HG03135 (cell line): ENCODE results near the gene RIOK2.
"Not testable (repeated sequence)": the region's sequence is repeated elsewhere in the genome, so short reads cannot be mapped to it uniquely, and the experiment has no call there.

Experiments
- ATAC-seq: cut with Tn5 transposase; IDR thresholded peaks from one replicate; pipeline ENCODE4 v1.9.1; 2021; ENCODE audit warnings: mild to moderate bottlenecking, moderate library complexity; ENCODE audit not compliant: unreplicated experiment

Gene RIOK2

DNA sequence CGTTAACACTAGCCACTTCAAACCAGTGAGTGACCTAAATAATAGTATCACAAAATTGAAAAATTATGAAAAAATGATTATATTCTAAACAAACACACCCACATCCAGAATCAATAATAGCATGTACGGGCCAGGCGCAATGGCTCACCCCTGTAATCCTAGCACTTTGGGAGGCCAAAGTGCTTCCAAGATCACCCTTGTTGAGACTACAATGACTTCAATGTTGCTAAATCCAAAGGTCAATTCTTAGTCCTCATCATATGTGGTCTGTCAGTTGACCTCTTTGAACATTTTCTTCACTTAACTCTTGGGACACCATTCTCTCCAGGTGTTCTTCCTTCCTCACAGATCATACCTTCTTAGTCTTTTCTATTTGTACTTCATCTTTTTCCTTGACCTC lies 11.3 kb downstream of the RIOK2 start:
- no peak for ATAC-seq

DNA sequence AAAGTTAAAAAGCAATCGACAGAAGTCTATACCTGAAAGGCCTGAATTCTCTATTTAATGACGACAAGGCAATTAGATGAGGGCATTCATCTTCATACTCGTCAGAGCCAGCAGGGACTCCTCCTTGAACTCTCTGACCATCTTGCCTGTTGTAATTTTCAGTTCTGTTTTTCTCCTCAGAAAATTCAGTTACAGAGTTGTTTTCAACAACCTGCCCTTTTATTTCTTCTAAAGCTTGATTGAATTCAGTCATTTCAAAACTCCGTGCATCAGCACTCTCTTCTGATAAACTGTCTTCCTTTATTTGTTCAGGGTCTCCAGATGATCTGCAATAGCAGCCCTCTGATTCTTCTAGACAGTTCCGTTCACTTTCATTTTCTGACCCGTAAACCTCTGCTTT lies 15.6 kb downstream of the RIOK2 start:
- peak; percentile 50 for ATAC-seq

DNA sequence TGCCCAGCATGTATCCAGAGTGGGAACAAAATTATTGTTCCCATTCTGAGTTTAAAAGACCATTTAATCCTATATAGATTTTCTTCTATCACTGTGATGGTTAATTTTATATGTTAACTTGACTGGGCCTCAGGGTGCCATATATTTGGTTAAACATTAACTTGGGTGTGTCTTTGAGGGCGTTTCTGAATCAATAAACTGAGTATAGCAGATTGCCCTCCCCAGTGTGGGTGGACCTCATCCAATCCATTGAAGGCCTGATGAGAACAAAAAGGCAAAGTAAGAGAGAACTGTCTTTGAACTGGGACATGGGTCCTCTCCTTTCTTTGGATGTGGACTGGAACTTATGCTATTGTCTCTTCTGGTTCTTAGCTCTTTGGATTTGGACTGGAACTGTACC lies 17.3 kb downstream of the RIOK2 start:
- no peak for ATAC-seq

DNA sequence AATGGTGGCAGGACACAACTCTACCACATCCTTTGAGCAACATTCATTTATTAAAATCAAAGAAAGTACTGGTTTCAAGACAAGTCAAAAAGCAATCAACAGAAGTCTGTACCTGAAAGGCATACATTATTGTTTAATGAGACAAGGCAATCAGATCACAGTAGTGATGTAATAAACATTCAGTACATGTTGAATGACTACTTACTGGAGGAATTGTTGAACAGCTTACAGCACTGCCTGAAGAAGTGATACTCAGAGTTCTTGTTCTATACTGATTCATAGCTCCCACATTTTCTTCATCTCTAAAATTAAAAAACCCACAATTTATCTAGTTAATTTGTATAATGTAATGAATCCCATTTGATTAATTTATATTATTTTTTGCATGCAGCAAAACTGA lies 18.2 kb downstream of the RIOK2 start:
- ATAC-seq, result no peak

DNA sequence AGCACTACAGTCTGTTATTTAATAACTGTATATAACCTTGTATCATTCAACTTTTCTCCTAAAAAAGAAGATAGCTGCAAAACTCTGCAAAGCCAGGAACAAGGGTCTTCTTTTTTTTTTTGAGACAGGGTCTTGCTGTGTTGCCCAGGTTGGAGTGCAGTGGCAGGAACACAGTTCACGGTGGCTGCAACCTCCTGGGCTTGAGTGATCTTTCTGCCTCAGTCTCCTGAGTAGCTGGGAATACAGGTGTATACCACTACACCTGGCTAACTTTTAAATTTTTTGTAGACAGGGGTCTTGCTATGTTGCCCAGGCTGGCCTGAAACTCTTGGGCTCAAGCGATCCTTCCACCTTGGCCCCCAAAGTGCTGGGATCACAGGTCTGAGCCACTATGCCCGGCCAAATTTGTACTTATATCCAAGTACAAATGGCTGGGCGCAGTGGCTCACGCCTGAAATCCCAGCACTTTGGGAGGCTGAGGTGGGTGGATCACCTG lies 19.2 kb downstream of the RIOK2 start:
- ATAC-seq, result no peak

DNA sequence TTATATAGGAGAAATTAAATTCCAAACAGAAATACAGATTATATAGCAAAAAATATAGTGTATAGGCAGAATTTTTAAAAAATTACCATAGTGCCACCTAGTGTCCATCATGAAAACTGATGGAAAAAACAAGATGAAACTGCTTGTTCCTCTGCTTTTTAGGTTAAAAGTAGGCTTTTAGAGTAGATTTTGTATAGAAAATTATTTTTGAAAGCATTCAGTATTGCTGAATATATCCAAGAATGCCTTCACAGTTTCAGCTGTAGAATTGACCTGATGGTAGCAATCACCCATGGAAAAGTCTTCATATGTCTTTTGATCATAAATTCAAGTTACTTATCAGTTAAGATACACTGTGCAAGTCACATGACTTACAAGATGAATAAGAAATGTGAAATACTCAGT lies 19.7 kb downstream of the RIOK2 start:
- no peak for ATAC-seq

DNA sequence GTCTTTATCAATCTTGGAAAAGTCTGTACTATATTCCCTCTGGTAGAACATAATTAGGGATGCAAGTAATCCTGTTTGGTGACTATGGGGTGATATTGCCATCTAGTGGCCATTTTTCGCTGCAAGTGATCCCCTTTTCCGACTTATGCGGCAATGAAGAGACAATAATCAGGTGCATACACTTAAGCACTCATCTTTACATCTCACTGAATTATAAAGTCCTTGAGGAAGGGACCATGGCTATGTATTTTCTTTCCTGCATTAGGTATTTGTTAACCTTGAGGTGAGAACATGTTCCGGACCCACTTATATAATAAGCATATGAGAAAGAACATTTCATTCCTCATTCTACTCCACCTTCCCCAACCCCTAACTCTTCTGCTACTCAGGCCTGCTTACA lies 21.0 kb downstream of the RIOK2 start:
- ATAC-seq, result no peak

DNA sequence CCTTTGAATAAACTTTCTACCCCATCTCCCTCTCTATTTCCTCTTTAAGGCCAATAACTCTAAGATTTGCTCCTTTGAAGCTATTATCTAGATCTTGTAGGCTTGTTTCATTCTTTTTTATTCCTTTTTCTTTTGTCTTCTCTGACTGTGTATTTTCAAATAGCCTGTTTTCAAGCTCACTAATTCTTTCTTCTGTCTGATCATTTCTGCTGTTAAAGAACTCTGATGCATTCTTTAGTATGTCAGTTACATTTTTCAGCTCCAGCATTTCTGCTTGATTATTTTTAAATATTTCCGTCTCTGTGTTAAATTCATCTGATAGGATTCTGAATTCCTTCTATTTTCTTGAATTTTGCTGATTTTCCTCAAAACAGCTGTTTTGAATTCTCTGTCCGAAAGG lies 25.4 kb downstream of the RIOK2 start:
- ATAC-seq, result no peak

DNA sequence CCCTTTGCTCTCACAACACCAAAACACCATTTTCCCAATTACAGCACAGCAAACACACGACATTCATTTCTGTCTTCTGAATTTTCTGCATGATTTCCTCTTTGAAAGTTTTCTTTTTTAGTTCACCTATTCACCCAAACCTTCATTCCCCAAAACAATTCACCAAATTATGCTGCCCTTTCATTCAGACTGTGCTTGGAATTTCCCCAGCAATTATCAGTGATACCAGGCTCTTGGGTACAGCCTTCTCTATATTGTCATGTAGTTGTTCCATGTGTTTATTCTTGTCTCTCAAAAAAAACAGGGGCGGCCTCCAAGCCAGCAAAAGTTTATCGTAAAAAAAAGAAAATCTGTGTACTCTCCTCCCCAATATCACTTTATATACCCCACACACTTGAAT lies 31.7 kb downstream of the RIOK2 start:
- ATAC-seq, result no peak

DNA sequence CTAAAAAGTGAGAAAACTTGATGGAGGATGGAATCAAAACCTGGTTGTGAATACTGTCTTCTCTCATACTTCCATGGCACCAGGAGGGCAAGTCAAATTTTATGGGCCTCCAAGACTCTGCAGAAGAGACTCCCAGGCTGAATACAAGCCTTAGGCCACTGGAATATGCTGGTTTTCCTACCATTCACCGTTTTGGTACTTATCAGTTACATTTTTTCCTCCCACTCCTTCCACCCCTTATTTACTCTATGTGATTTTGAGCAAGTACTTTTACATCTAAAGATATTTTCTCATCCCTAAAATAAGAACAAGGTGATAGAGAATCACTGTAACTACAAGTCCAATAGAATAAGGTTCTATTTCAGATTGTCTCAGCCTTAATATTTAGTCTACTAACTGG lies 32.6 kb downstream of the RIOK2 start:
- ATAC-seq, result no peak

DNA sequence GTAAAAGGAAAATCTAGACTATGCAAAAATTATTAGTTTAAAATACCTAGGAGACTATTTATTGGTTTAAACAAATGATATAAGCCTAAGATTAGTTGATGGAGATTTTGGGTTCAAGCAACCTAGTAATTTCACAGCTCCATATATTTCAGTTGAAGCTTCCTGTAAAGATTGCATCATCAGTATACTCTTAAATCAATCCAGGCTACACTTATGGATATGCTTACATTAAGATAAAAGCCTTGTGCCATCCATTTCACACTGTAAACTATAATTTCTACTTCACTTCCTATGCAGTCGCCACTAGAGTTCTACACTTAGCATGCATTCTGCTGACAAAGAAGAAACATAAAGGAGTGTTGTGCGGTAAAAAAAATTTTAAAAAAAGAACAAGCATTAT lies 33.3 kb downstream of the RIOK2 start:
- no peak for ATAC-seq

DNA sequence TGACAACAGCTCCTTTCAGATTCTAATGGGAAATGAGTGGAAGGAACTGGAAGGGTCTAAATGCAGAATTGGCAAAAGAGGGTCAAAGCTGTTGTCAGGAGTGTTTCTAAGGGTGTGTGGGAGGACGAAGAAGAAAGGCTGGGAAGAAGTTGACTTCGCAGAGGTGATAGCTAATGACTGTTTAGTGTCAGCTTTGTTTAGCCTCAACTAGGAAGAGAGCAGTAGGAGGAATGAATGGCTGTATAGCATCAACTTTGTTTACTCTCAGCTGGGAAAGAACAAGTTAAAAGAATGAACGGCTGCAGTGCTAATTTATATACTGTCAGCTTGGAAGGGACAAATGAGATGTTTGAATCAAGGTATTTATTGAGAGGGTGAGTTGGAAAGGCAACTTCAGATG lies 34.8 kb downstream of the RIOK2 start:
- no peak for ATAC-seq

DNA sequence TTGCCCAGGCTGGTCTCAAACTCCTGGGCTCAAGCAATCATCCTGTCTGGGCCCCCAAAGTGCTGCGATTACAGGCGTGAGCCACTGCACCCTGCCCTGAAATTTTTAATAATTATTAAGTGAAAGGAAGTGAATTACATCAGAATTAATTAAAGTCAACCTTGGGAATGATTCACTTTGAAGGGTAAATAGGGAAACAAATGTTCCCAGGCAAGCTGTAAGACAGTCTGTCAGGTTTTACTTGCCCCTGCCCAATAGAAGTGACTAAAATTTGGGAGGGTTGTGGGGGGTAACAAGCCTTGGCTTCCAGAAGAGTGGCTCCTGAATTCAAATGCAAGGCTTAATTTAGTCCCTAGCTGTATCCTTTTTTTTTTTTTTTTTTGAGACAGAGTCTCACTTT lies 39.3 kb downstream of the RIOK2 start:
- no peak for ATAC-seq

DNA sequence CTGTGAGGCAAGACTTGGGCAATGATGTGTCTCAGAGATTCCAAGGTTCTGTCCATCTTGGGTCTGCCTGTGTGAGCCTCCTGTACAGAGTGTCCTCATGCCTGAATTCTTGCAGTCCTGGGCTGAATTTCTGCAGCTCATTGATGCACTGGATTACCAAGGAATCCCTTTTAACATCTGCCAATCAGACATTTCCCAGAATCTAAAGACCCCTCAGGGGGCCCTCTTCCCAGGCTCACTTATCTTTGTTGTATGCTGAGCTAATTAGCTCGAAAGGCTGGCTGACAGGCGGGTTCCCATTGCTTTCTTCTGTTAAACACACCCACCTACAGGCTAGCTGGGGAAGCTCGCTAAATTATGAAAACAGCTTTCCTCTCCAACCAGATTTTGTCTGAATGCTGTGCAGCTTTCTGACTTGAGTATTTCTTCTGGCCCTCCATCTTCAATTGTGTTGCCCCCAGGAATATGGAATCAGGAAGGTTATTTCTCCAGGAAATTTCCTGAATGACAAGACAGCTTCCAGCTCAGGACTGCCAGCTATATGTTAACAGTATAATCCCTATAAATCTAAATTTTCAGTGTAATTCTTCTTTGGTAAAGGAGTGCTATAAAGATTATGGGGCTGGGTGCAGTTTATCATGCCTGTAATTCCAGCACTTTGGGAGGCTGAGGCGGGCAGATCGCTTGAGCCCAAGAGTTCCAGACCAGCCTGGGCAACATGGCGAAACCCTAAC lies 40.4 kb downstream of the RIOK2 start, which contains the start of gene LIX1:
Gene LIX1 (minus strand): TSS at position 91 of the 734 bp plus-strand sequence. CDS start 35 bp downstream, at position 56.
- peak; percentile 91 for ATAC-seq

DNA sequence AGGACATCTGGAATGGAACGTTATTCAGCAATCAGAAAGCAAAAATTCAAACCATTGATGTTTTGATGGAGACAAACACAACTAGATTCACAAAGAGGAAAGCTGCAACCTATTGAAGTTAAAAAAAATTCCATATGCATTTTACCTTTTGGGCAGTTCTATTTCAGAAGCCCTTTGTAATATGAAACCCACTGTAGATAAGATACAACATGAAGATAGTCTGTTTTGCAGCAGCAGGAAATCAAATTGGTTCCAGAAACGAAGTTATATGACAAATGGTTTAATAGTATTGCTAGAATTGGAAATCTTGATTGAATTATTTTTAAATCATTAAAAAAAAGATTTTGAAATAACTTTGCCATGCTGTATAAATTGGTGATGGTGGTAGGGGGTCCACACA lies 41.5 kb downstream of the RIOK2 start:
- no peak for ATAC-seq

DNA sequence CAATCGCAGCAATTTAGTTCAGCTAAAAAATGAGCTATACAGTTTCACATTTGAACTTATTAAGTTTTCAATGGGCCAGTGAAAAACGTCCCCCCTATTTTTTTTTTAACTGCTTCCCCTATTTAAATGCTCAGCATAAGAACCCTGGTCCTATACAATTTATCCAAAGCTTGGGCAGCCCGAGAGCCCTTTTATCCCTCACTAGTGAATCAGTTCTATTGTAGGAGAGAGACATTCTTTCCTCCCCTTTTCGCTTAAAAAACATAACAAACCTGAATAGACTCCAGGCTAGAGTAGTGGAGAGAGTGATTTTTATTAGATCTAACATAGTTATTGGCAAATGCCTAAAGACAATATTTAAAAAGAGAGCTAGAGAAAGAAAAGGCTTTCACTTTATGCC lies 42.0 kb downstream of the RIOK2 start:
- ATAC-seq, result no peak

DNA sequence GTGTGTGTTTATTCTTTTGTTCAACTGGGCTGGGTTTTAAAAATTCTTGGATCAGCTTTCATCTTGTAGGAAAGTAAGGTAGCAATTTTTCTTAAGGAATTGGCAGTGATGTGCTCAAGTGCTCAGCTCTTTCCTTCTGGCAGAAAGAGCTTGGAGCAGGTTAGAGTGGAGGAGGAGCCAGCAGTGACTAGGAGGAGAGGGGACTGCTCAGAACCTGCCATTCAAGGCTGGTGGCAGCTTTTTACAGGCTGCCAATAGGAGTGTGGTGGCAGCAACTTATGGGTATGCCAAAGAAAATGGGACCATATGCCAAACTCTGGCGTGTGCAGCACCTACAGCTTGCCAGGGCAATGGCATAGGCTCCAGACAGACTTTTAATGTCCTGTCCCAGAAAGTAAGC lies 42.8 kb downstream of the RIOK2 start:
- ATAC-seq, result not testable (repeated sequence)

DNA sequence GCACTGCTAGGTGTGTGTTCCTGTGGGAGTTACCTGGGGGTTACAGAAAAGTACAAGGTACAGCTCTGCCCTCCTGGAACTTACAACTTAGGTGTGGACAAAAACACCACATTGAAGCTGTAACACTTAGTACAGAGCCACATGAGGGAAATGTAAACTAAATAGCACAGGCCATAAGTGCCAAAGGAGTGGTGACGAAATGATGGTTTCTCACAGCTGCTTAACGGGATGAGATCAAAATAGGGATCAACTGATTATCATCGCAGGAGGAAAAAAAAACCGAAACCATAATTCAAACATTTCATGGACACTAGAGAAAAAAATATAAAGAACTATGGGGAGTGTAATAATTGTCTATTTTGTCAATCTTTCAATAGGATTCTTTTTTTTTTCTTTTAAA lies 46.6 kb downstream of the RIOK2 start:
- ATAC-seq, result no peak

DNA sequence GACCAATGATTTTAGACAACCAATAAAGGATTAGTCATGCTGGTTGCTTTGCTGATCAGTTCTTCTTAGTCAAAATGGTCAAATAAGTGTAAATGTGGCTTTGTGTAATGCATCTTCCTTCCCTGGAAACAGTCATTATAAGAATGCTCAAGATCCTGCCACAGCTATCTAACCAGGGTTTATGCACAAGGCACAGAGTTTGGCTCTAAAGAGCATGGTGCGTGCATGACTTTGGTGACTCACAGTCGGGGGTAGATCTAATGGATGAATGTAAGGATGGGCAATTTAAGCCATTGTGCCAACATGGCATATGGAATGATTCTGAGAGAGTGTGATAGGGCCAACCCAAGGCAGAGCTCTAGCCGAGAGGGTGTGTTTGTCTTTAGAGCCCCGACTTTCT lies 47.2 kb downstream of the RIOK2 start:
- no peak for ATAC-seq

DNA sequence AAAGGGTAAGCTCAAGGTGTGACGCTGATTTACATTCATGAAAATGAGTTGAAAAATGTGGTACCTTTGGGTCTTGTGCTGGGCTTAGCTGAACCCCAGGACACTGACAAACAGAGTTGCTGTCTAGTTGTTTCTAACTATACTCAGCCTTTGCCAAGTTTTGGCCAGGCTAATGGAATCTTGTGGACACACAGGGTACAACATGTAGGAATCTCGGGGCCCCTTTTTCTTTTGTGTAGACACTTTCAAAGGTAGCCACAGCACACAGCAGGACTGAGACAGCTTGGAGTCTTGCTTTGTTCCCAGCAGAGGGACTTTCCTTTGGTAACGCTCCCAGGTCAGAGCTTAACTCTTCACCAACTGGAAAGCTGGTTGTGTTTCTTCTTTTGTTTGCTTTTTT lies 48.4 kb downstream of the RIOK2 start:
- no peak for ATAC-seq

DNA sequence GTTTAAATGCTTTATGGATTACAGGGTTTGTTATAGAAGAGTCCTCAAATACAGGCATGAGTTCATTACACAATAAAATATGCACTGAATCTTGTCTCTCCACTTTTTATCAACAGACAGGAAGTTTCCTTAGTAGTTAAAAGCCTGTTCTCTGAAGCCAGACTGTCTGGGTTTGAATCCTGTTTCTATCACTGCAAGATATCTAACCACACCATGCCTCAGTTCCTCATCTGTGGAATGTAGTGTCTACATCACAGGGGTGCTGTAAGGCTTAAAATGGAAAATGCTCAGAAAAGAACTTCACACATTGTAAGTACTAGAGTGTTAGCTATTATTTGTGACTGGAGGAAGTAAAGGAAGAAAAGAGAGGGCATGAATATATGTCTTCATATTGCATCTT lies 49.9 kb downstream of the RIOK2 start:
- no peak for ATAC-seq

DNA sequence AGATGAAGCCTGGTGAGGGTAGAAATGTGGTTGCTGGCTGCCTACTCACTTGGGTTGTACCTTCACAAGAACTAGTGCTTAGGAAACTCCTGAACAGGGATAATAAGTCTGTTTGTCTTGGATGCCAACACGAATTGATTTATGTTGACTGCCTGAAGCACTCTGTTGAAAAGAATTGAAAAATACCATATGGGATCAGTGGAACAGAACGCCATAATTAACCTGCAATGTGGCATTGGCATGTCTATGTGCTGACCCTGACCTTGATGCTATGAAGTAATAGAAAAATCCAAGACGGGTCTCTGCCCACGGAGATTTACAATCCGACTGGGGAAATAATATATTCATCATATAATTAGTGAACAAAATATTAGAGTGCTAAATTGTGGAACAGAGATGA lies 51.1 kb downstream of the RIOK2 start:
- ATAC-seq, result no peak

DNA sequence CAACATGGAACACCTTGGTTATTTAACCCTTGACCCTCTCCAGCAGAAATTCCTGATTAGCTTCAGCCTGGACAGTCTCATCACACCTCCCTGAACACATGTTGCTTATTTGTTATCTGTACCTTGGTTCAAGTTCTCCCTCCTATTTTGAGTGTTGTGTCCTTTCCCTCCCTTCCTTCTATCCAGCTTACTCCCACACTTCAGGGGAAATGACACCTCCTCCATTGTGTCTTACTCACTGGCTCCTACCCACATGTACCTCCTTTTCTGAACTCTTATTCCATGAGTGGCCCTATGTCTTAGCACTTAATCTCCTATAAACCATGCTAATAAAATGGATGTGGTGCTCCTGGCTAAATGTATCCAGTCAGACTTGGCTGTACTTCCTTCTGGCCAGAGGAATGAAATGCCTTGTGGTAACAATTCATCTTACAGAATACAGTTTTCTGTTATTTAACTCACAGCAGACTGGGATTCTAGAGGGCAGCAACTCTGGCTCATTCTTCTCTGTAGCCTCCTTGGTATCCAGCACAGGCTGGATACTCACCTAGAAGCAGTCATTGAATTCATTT lies 51.8 kb downstream of the RIOK2 start:
- ATAC-seq, result no peak
